Endothelial cell of umbilical vein (primary cell): ENCODE data around the gene ACOX1. TPM values are rescaled to one million over a fixed set of nuclear protein-coding genes. Genes with fewer than 3 reads are reported as not detected.

Experiments used
- BruUV-seq: library from RNA; stranded (reverse); fragments of 400-500 nt; replicated peaks from 2 replicates; lab custom pipeline; 2021; lab: Mats Ljungman, UMichigan
- CTCF ChIA-PET: fragments of 300-600, 350-600 bp; sonication (Branson Sonifier 250); formaldehyde crosslinking; loops from one replicate; lab custom pipeline; 2021; ENCODE audit warnings: antibody characterized with exemption, inconsistent platforms; lab: Charles Lee
- POLR2A ChIA-PET: fragments of 300-600, 350-600 bp; sonication (Branson Sonifier 250); formaldehyde crosslinking; loops from one replicate; lab custom pipeline; 2021; ENCODE audit warnings: antibody characterized with exemption, inconsistent platforms; lab: Charles Lee
- DNase-seq: peaks from one replicate; pipeline ENCODE4 v3.0.0-alpha.2; 2011; ENCODE audit warnings: low read depth, low spot score
- FAIRE-seq: peaks from 2 replicates; lab custom pipeline; 2011; peaks lifted over from hg19 to GRCh38; lab: Jason Lieb, UNC
- H2AFZ ChIP-seq: 2 replicates; pipeline ENCODE4 v1.6.0; 2012; ENCODE audit warnings: low read depth, low read length, control low read depth, inconsistent platforms
- H3K27ac ChIP-seq: 2 replicates; pipeline ENCODE4 v1.5.1; 2011; ENCODE audit warnings: low read depth, mild to moderate bottlenecking, control low read depth, low read length, moderate library complexity; ENCODE audit not compliant: insufficient read depth
- H3K27me3 ChIP-seq, 2 experiments: 2 replicates each; pipeline versions ENCODE4 v1.6.0 to v1.6.1; 2011; ENCODE audit warnings: low read length in 2 of 2, mixed read lengths in 1 of 2; ENCODE audit not compliant: control insufficient read depth in 2 of 2, insufficient read depth in 2 of 2
- H3K36me3 ChIP-seq, 2 experiments: 2 replicates in 1 of 2; 3 replicates in 1 of 2; pipeline ENCODE4 v1.5.1; 2011; ENCODE audit warnings: low read length in 2 of 2, mild to moderate bottlenecking in 1 of 2, moderate library complexity in 1 of 2; ENCODE audit not compliant: control insufficient read depth in 2 of 2, insufficient read depth in 2 of 2; ENCODE audit errors: extremely low read depth in 1 of 2
- H3K4me1 ChIP-seq: 3 replicates; pipeline ENCODE4 v1.5.1; 2011; ENCODE audit warnings: mild to moderate bottlenecking, low read length; ENCODE audit not compliant: control insufficient read depth, insufficient read depth; ENCODE audit errors: extremely low read depth
- H3K4me2 ChIP-seq: 2 replicates; pipeline ENCODE4 v1.6.1; 2011; ENCODE audit warnings: low read length, control low read depth, mixed read lengths; ENCODE audit not compliant: insufficient read depth
- H3K4me3 ChIP-seq, 3 experiments: fragments of 200-600 bp in 1 of 3; sonication (generic), shearing (Covaris generic) in 1 of 3; replicated peaks in 1 of 3; 2 replicates each; pipeline ENCODE4 v1.5.1; 2011 to 2016; ENCODE audit warnings: control low read depth in 3 of 3, low read length in 3 of 3, mild to moderate bottlenecking in 2 of 3, inconsistent platforms in 1 of 3, low read depth in 1 of 3, moderate library complexity in 1 of 3; ENCODE audit not compliant: insufficient read depth in 1 of 3
- H3K79me2 ChIP-seq: 2 replicates; pipeline ENCODE4 v1.6.0; 2012; ENCODE audit warnings: low read length, inconsistent platforms; ENCODE audit not compliant: control insufficient read depth, insufficient read depth
- H3K9ac ChIP-seq: replicated peaks from 2 replicates; pipeline ENCODE3; 2011; ENCODE audit warnings: low read length, control low read depth; ENCODE audit not compliant: insufficient read depth; ENCODE audit errors: extremely low read depth
- H3K9me1 ChIP-seq: replicated peaks from 3 replicates; pipeline ENCODE4 v1.6.0; 2011; ENCODE audit warnings: mild to moderate bottlenecking, low read length; ENCODE audit not compliant: control insufficient read depth, insufficient read depth; ENCODE audit errors: extremely low read depth
- H3K9me3 ChIP-seq: replicated peaks from 2 replicates; pipeline ENCODE4 v1.5.1; 2012; ENCODE audit warnings: low read length, inconsistent platforms; ENCODE audit not compliant: control insufficient read depth, insufficient read depth
- H4K20me1 ChIP-seq: replicated peaks from 2 replicates; pipeline ENCODE3; 2011; ENCODE audit warnings: mild to moderate bottlenecking, low read length; ENCODE audit not compliant: control insufficient read depth, insufficient read depth; ENCODE audit errors: extremely low read depth
- EZH2 ChIP-seq: IDR thresholded peaks from 2 replicates; pipeline ENCODE4 v1.6.1; 2012; ENCODE audit warnings: borderline replicate concordance, low read depth, mild to moderate bottlenecking, moderate library complexity, low read length, inconsistent platforms; ENCODE audit not compliant: severe bottlenecking
- FOS ChIP-seq: IDR thresholded peaks from 2 replicates; pipeline ENCODE4 v1.6.1; 2011; ENCODE audit warnings: mild to moderate bottlenecking, low read length, moderate library complexity, borderline replicate concordance; ENCODE audit not compliant: insufficient read depth
- GATA2 ChIP-seq: IDR thresholded peaks from 2 replicates; pipeline ENCODE4 v1.7.0; 2011; ENCODE audit warnings: low read depth, mild to moderate bottlenecking, moderate library complexity, mixed read lengths, low read length; ENCODE audit not compliant: insufficient read length, insufficient read depth
- JUN ChIP-seq: IDR thresholded peaks from 2 replicates; pipeline ENCODE4 v1.6.1; 2011; ENCODE audit warnings: borderline replicate concordance, low read depth; ENCODE audit not compliant: insufficient read length, insufficient read depth
- MYC ChIP-seq: IDR thresholded peaks from one replicate; pipeline ENCODE4 v1.6.1; 2011; ENCODE audit warnings: mild to moderate bottlenecking, low read depth, low read length
- POLR2A ChIP-seq: IDR thresholded peaks from 2 replicates; pipeline ENCODE4 v1.6.1; 2012; ENCODE audit warnings: low read depth, mild to moderate bottlenecking, control low read depth, low read length
- POLR2AphosphoS5 ChIP-seq: IDR thresholded peaks from 2 replicates; pipeline ENCODE4 v1.6.1; 2012; ENCODE audit warnings: low read depth, mild to moderate bottlenecking, control low read depth, low read length, moderate library complexity; ENCODE audit not compliant: insufficient read depth
- dilution Hi-C: fragments of 300-500 bp; cut with MboI; formaldehyde crosslinking; loops from one replicate; pipeline ENCODE4 v1.15.0; 2019; ENCODE audit warnings: low sequenced_read_pairs; ENCODE audit not compliant: extremely low pct_ligation_motif_present
- intact Hi-C: fragments of 100-400 bp; cut with micrococcal nuclease; formaldehyde crosslinking; loops from one replicate; pipeline ENCODE4 v1.10.0; 2022
- polyA plus RNA-seq, 4 experiments: library from polyadenylated mRNA; depleted of rRNA in 3 of 4; stranded (reverse) in 3 of 4; unstranded in 1 of 4; fragments of >200 nt; gene quantifications; 2 replicates each; pipeline versions ENCODE4 v1.2.1 to v1.2.3, GENCODE V29; 2011 to 2012; ENCODE audit warnings: missing spikeins in 1 of 4
- total RNA-seq: library from RNA; stranded (reverse); gene quantifications from 2 replicates; pipeline ENCODE4 v1.2.3, GENCODE V29; 2021
- TF ChIP-seq, protein P1 (sequence below), 2 donors: IDR thresholded peaks; 1 replicate in 1 of 2; 2 replicates in 1 of 2; pipeline ENCODE4 v1.5.1; 2011; ENCODE audit warnings: low read length in 2 of 2, mild to moderate bottlenecking in 2 of 2, moderate library complexity in 2 of 2, control low read depth in 1 of 2, inconsistent platforms in 1 of 2, low read depth in 1 of 2; ENCODE audit not compliant: insufficient read depth in 1 of 2; ENCODE audit errors: extremely low read depth in 1 of 2
- TF ChIP-seq, protein P2 (sequence below): IDR thresholded peaks from 2 replicates; pipeline ENCODE4 v1.6.1; 2011; ENCODE audit not compliant: insufficient read depth, insufficient read length

ACOX1 gene
- total and polyA plus RNA-seq, 2 donors (not counting 3 experiments of a cell fraction or from before 2014, with no cell fraction given): 17.9 to 45.1 TPM

DNA sequence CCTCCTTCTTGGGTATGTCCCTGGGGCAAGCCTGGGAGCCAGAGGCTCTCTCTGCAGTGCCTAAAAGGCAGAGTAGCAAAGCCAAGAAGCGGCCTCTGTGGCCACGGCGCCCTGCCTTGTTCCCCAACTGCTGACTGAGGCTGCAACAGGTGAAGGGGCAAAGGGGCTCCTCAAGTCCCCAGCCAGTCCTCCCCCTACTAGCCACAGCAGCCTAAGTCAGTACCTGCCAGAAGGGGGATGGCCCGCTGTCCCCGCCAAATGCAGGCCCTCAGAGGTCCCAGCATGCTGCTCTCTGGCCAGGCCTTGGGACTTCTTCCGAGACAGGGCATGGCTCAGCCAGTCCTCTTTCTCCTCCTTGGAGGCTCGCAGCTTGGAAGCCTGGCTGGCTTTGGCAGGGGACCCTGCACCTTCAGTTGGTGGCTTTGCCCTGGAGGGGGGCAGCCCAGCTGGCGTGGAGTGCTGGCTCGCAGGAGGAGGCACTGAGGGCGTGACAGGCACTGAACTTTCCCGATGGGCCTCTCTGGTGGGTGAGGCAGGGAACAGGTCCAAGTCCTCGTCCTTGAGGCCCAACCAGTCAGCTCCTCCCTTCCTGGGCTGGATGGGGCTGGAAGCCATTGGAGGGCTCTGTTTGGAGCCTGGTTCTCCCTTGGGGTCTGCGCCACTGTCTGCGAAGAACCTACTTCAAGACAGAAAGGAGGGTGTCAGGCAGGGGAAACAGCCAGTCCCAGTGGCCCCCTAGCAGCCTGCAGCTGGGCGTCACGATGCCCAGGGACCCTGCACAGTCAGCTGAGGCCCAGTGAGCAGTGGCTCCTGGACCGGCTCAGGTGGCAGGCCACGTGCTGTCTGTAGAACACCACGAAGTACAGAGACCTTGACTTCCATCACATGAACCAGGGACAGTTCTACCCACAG is 55.7 kb downstream of the ACOX1 start:
- no peaks in the 10 kb centered on the region for H4K20me1 ChIP-seq
- no peaks in the 10 kb centered on the region for H3K36me3 ChIP-seq
- H3K27me3 ChIP-seq: no peaks in the 10 kb centered on the region
- H3K9ac ChIP-seq: no peak overlapping the region
- no peaks in the 10 kb centered on the region for H3K4me1 ChIP-seq
- no peaks in the 10 kb centered on the region for H3K79me2 ChIP-seq
- FAIRE-seq (no peak), DNase-seq (no peak)
- ChIA-PET CTCF (no interaction called here), POLR2A (no interaction called here)
- dilution Hi-C loops: no loop called here
- BruUV-seq: no TSS peak
- no peak overlapping the region for H2AFZ ChIP-seq
- H3K4me3 ChIP-seq: no peak overlapping the region
- H3K27ac ChIP-seq: no peak overlapping the region
- intact Hi-C loops: no loop called here
- no peaks in the 10 kb centered on the region for H3K9me3 ChIP-seq
- no peaks in the 10 kb centered on the region for H3K9me1 ChIP-seq
- TF ChIP-seq, protein P1, sequence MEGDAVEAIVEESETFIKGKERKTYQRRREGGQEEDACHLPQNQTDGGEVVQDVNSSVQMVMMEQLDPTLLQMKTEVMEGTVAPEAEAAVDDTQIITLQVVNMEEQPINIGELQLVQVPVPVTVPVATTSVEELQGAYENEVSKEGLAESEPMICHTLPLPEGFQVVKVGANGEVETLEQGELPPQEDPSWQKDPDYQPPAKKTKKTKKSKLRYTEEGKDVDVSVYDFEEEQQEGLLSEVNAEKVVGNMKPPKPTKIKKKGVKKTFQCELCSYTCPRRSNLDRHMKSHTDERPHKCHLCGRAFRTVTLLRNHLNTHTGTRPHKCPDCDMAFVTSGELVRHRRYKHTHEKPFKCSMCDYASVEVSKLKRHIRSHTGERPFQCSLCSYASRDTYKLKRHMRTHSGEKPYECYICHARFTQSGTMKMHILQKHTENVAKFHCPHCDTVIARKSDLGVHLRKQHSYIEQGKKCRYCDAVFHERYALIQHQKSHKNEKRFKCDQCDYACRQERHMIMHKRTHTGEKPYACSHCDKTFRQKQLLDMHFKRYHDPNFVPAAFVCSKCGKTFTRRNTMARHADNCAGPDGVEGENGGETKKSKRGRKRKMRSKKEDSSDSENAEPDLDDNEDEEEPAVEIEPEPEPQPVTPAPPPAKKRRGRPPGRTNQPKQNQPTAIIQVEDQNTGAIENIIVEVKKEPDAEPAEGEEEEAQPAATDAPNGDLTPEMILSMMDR (IDR thresholded peaks at IDR 0.05; ENCODE audit: extremely low read depth in 1 of 2, insufficient read depth in 1 of 2, low read depth in 1 of 2, low read length in 2 of 2): no peak
- TF ChIP-seq POLR2A (no peak), EZH2 (no peak), MYC (no peak), POLR2AphosphoS5 (no peak), FOS (no peak), JUN (no peak), GATA2 (no peak)
- TF ChIP-seq, protein P2, sequence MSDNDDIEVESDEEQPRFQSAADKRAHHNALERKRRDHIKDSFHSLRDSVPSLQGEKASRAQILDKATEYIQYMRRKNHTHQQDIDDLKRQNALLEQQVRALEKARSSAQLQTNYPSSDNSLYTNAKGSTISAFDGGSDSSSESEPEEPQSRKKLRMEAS: no peak
- no peak overlapping the region for H3K4me2 ChIP-seq
